PFSK-1 (cell line): ENCODE data around the gene TP53AIP1.

Experiments
- POLR2AphosphoS5 ChIP-seq: IDR thresholded peaks from 2 replicates; pipeline ENCODE4 v1.6.1; 2012; ENCODE audit warnings: low read depth, mild to moderate bottlenecking, control low read depth, low read length, moderate library complexity
- SIN3A ChIP-seq: IDR thresholded peaks from 2 replicates; pipeline ENCODE4 v1.6.1; 2012; ENCODE audit warnings: mild to moderate bottlenecking, low read length, moderate library complexity, borderline replicate concordance; ENCODE audit not compliant: insufficient read depth
- TAF1 ChIP-seq: IDR thresholded peaks from 2 replicates; pipeline ENCODE4 v1.6.1; 2012; ENCODE audit warnings: low read length, control low read depth, borderline replicate concordance; ENCODE audit not compliant: insufficient read depth
- TF ChIP-seq, protein P1 (sequence below), 2 experiments: IDR thresholded peaks; 2 replicates each; pipeline versions ENCODE4 v1.6.1 to v1.8.0; 2011 to 2012; ENCODE audit warnings: low read depth in 2 of 2, low read length in 2 of 2, control low read depth in 1 of 2, inconsistent platforms in 1 of 2, mild to moderate bottlenecking in 1 of 2, moderate library complexity in 1 of 2; ENCODE audit not compliant: insufficient read depth in 1 of 2

DNA sequence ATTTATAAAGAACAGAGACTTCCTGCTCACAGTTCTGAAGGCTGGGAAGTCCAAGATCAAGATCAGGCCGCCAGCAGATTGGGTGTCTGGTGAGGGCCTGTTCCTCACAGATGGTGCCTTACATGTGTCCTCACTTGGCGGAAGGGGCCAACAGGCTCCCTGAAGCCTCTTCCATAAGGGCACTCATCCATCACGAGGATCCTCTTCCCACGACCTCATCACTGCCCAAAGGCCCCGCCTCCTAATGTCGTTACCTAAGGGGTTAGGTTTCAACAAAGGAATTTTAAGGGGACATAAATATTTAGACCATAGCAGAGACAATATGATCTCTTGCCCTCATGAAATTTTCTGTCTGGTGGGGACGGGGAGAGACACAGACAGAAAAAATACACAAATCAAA, 18.6 kb downstream of the TP53AIP1 start:
- TF ChIP-seq POLR2AphosphoS5 (no peak), SIN3A (no peak), TAF1 (no peak)
- TF ChIP-seq, protein P1, sequence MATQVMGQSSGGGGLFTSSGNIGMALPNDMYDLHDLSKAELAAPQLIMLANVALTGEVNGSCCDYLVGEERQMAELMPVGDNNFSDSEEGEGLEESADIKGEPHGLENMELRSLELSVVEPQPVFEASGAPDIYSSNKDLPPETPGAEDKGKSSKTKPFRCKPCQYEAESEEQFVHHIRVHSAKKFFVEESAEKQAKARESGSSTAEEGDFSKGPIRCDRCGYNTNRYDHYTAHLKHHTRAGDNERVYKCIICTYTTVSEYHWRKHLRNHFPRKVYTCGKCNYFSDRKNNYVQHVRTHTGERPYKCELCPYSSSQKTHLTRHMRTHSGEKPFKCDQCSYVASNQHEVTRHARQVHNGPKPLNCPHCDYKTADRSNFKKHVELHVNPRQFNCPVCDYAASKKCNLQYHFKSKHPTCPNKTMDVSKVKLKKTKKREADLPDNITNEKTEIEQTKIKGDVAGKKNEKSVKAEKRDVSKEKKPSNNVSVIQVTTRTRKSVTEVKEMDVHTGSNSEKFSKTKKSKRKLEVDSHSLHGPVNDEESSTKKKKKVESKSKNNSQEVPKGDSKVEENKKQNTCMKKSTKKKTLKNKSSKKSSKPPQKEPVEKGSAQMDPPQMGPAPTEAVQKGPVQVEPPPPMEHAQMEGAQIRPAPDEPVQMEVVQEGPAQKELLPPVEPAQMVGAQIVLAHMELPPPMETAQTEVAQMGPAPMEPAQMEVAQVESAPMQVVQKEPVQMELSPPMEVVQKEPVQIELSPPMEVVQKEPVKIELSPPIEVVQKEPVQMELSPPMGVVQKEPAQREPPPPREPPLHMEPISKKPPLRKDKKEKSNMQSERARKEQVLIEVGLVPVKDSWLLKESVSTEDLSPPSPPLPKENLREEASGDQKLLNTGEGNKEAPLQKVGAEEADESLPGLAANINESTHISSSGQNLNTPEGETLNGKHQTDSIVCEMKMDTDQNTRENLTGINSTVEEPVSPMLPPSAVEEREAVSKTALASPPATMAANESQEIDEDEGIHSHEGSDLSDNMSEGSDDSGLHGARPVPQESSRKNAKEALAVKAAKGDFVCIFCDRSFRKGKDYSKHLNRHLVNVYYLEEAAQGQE (IDR thresholded peaks at IDR 0.05; ENCODE audit: insufficient read depth in 1 of 2, low read depth in 2 of 2, low read length in 2 of 2): no peak
